ENCODE results near the gene IP6K1. TPM values are rescaled to one million over a fixed set of nuclear protein-coding genes. Genes with fewer than 3 reads are reported as not detected.

The IP6K1 gene
- total and polyA plus RNA-seq, 2 experiments from 2014 or later: 10.7 to 35.5 TPM

DNA sequence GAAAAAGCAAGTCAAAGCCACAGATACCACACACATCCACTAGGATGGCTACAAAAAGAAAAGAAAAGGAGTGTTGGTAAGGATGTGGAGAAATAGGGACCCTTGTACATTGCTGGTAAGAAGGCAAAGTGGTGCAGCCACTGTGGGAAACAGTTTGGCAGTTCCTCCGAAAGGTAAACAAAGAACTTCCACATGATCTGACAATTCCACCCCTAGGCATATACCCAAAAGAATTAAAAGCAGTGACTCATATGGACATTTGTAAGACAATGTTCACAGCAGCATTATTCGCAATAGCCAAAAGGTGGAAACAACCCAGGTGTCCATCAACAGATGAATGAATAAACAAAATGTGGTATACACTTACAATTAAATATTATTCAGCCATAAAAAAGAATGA, 40.4 kb downstream of the IP6K1 start:
- no peaks in the 10 kb centered on the region for H3K9me2 ChIP-seq (ENCODE audit: insufficient read depth)
- peaks cover 5% of the 10 kb centered on the region; the same call in 1 of the 3 replicates for H3K36me3 Mint-ChIP-seq (ENCODE audit: low read depth)
- peaks cover 35% of the 10 kb centered on the region for H3K79me2 ChIP-seq (replicated peaks; ENCODE audit: insufficient read depth)
- H3K4me3 ChIP-seq: no peak overlapping the region
- ATAC-seq: no peak
- H3K4me1 Mint-ChIP-seq: no peaks in the 10 kb centered on the region; the same call in 2 of the 3 replicates
- H3K4me1 ChIP-seq (ENCODE audit: insufficient read depth): no peaks in the 10 kb centered on the region
- H4K20me1 ChIP-seq (replicated peaks; ENCODE audit: insufficient read depth): peaks cover 16% of the 10 kb centered on the region
- H3K4me3 Mint-ChIP-seq: no peak overlapping the region
- no peak overlapping the region for H3K27ac ChIP-seq (ENCODE audit: low read depth)
- no peaks in the 10 kb centered on the region for H3K27me3 Mint-ChIP-seq (ENCODE audit: insufficient read depth, low read depth, poor library complexity)
- H3F3A ChIP-seq (replicated peaks; ENCODE audit: low read depth): 0 out of 2 replicates have a peak, but pooled peaks cover 4% of the 10 kb centered on the region
- H3K27ac Mint-ChIP-seq: no peak overlapping the region
- no peaks in the 10 kb centered on the region for H3K36me3 ChIP-seq (ENCODE audit: insufficient read depth)
- H2AFZ ChIP-seq: no peak overlapping the region
- TF ChIP-seq JUNB (IDR thresholded peaks at IDR 0.05; ENCODE audit: unreplicated experiment) (no peak), EZH2phosphoT487 (IDR thresholded peaks at IDR 0.05; ENCODE audit: unreplicated experiment) (no peak), ZNF114 (CRISPR knock-in tag; IDR thresholded peaks at IDR 0.05) (no peak), EZH2 (IDR thresholded peaks at IDR 0.05; ENCODE audit: low read depth, unreplicated experiment) (no peak), ETS1 (IDR thresholded peaks at IDR 0.05) (no peak), STAT1 (IDR thresholded peaks at IDR 0.05; ENCODE audit: unreplicated experiment) (no peak), POLR2AphosphoS5 (IDR thresholded peaks at IDR 0.05; ENCODE audit: low read depth) (no peak), ZNF331 (CRISPR knock-in tag; IDR thresholded peaks at IDR 0.05; ENCODE audit: low read depth) (no peak), NANOG (IDR thresholded peaks at IDR 0.05; ENCODE audit: borderline replicate concordance) (no peak), REST (IDR thresholded peaks at IDR 0.05; ENCODE audit: unreplicated experiment) (no peak), CREB1 (CRISPR knock-in tag; IDR thresholded peaks at IDR 0.05; ENCODE audit: low read depth) (no peak)
- TF ChIP-seq, protein P1, sequence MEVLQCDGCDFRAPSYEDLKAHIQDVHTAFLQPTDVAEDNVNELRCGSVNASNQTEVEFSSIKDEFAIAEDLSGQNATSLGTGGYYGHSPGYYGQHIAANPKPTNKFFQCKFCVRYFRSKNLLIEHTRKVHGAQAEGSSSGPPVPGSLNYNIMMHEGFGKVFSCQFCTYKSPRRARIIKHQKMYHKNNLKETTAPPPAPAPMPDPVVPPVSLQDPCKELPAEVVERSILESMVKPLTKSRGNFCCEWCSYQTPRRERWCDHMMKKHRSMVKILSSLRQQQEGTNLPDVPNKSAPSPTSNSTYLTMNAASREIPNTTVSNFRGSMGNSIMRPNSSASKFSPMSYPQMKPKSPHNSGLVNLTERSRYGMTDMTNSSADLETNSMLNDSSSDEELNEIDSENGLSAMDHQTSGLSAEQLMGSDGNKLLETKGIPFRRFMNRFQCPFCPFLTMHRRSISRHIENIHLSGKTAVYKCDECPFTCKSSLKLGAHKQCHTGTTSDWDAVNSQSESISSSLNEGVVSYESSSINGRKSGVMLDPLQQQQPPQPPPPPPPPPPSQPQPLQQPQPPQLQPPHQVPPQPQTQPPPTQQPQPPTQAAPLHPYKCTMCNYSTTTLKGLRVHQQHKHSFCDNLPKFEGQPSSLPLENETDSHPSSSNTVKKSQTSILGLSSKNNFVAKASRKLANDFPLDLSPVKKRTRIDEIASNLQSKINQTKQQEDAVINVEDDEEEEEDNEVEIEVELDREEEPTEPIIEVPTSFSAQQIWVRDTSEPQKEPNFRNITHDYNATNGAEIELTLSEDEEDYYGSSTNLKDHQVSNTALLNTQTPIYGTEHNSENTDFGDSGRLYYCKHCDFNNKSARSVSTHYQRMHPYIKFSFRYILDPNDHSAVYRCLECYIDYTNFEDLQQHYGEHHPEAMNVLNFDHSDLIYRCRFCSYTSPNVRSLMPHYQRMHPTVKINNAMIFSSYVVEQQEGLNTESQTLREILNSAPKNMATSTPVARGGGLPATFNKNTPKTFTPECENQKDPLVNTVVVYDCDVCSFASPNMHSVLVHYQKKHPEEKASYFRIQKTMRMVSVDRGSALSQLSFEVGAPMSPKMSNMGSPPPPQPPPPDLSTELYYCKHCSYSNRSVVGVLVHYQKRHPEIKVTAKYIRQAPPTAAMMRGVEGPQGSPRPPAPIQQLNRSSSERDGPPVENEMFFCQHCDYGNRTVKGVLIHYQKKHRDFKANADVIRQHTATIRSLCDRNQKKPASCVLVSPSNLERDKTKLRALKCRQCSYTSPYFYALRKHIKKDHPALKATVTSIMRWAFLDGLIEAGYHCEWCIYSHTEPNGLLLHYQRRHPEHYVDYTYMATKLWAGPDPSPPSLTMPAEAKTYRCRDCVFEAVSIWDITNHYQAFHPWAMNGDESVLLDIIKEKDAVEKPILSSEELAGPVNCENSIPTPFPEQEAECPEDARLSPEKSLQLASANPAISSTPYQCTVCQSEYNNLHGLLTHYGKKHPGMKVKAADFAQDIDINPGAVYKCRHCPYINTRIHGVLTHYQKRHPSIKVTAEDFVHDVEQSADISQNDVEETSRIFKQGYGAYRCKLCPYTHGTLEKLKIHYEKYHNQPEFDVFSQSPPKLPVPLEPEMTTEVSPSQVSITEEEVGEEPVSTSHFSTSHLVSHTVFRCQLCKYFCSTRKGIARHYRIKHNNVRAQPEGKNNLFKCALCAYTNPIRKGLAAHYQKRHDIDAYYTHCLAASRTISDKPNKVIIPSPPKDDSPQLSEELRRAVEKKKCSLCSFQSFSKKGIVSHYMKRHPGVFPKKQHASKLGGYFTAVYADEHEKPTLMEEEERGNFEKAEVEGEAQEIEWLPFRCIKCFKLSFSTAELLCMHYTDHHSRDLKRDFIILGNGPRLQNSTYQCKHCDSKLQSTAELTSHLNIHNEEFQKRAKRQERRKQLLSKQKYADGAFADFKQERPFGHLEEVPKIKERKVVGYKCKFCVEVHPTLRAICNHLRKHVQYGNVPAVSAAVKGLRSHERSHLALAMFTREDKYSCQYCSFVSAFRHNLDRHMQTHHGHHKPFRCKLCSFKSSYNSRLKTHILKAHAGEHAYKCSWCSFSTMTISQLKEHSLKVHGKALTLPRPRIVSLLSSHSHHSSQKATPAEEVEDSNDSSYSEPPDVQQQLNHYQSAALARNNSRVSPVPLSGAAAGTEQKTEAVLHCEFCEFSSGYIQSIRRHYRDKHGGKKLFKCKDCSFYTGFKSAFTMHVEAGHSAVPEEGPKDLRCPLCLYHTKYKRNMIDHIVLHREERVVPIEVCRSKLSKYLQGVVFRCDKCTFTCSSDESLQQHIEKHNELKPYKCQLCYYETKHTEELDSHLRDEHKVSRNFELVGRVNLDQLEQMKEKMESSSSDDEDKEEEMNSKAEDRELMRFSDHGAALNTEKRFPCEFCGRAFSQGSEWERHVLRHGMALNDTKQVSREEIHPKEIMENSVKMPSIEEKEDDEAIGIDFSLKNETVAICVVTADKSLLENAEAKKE (CRISPR knock-in tag; IDR thresholded peaks at IDR 0.05): no peak
- TF ChIP-seq, protein P2, sequence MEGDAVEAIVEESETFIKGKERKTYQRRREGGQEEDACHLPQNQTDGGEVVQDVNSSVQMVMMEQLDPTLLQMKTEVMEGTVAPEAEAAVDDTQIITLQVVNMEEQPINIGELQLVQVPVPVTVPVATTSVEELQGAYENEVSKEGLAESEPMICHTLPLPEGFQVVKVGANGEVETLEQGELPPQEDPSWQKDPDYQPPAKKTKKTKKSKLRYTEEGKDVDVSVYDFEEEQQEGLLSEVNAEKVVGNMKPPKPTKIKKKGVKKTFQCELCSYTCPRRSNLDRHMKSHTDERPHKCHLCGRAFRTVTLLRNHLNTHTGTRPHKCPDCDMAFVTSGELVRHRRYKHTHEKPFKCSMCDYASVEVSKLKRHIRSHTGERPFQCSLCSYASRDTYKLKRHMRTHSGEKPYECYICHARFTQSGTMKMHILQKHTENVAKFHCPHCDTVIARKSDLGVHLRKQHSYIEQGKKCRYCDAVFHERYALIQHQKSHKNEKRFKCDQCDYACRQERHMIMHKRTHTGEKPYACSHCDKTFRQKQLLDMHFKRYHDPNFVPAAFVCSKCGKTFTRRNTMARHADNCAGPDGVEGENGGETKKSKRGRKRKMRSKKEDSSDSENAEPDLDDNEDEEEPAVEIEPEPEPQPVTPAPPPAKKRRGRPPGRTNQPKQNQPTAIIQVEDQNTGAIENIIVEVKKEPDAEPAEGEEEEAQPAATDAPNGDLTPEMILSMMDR (conservative IDR thresholded peaks at IDR 0.05; ENCODE audit: low read depth in 2 of 2): no peak
- DNase-seq (ENCODE audit: low spot score): no peak
- H3K9me3 Mint-ChIP-seq: no peaks in the 10 kb centered on the region
- H3K4me2 ChIP-seq: no peak overlapping the region
- no peaks in the 10 kb centered on the region for H3K27me3 ChIP-seq (ENCODE audit: insufficient read depth)

Data from GM23338 (cell line).